Panc1 (cell line): Measurements from ENCODE around the gene FARP1. TPM values are rescaled to one million over a fixed set of nuclear protein-coding genes. Genes with fewer than 3 reads are reported as not detected.

Experiments
- ATAC-seq: fragments of 200-7000 bp; cut with Tn5 transposase; 2 replicates; pipeline ENCODE4 v1.9.1; 2020; ENCODE audit warnings: mild to moderate bottlenecking, moderate library complexity
- BruUV-seq: library from RNA; stranded (reverse); fragments of 400-500 nt; replicated peaks from 2 replicates; lab custom pipeline; 2021; lab: Mats Ljungman, UMichigan
- CTCF ChIA-PET: fragments of 300-600 bp; sonication (Branson Sonifier 250); formaldehyde crosslinking; loops from one replicate; lab custom pipeline; 2022; ENCODE audit warnings: antibody characterized with exemption; lab: Charles Lee
- POLR2A ChIA-PET: fragments of 300-600 bp; sonication (Branson Sonifier 250); formaldehyde crosslinking; loops from one replicate; lab custom pipeline; 2022; ENCODE audit warnings: antibody characterized with exemption; lab: Charles Lee
- DNase-seq: peaks from one replicate; pipeline ENCODE4 v3.0.0-alpha.2; 2010; ENCODE audit warnings: low read depth, low spot score
- H3K27ac ChIP-seq: 2 replicates; pipeline ENCODE4 v1.5.1; 2011; ENCODE audit warnings: mild to moderate bottlenecking, low read length, inconsistent platforms
- H3K27me3 ChIP-seq: fragments of 200-500 bp; sonication (Bioruptor generic); 2 replicates; pipeline ENCODE4 v1.6.0; 2014; ENCODE audit warnings: low read length, inconsistent platforms; ENCODE audit not compliant: control insufficient read depth, insufficient read depth
- H3K36me3 ChIP-seq: fragments of 200-500 bp; sonication (Bioruptor generic); 2 replicates; pipeline ENCODE4 v1.5.1; 2014; ENCODE audit warnings: inconsistent platforms, mild to moderate bottlenecking, low read length, moderate library complexity; ENCODE audit not compliant: control insufficient read depth, insufficient read depth
- H3K4me1 ChIP-seq: 2 replicates; pipeline ENCODE4 v1.5.1; 2011; ENCODE audit warnings: inconsistent platforms, mild to moderate bottlenecking, low read length, moderate library complexity; ENCODE audit not compliant: control insufficient read depth, insufficient read depth
- H3K4me3 ChIP-seq, 2 experiments: 2 replicates each; pipeline ENCODE4 v1.5.1; 2011 to 2012; ENCODE audit warnings: low read depth in 2 of 2, low read length in 2 of 2, mild to moderate bottlenecking in 2 of 2, inconsistent platforms in 1 of 2, moderate library complexity in 1 of 2
- H3K9me3 ChIP-seq: fragments of 200-500 bp; sonication (Bioruptor generic); 2 replicates; pipeline ENCODE4 v1.5.1; 2014; ENCODE audit warnings: low read depth, mild to moderate bottlenecking, inconsistent platforms, low read length, moderate library complexity; ENCODE audit not compliant: control insufficient read depth, insufficient read depth
- CTCF ChIP-seq: fragments of 450-650 bp; IDR thresholded peaks from 2 replicates; pipeline ENCODE4 v1.5.1; 2017; ENCODE audit warnings: mild to moderate bottlenecking
- POLR2AphosphoS5 ChIP-seq: IDR thresholded peaks from 2 replicates; pipeline ENCODE4 v1.6.1; 2012; ENCODE audit warnings: mild to moderate bottlenecking, low read depth, low read length, moderate library complexity
- SIN3A ChIP-seq: IDR thresholded peaks from 2 replicates; pipeline ENCODE4 v1.6.1; 2012; ENCODE audit warnings: low read depth, mild to moderate bottlenecking, low read length, moderate library complexity, borderline replicate concordance; ENCODE audit not compliant: insufficient read depth
- TCF7L2 ChIP-seq: IDR thresholded peaks from 2 replicates; pipeline ENCODE4 v1.6.1; 2011; ENCODE audit warnings: mild to moderate bottlenecking, low read depth, low read length, inconsistent platforms
- in situ Hi-C: cut with HindIII; loops from 2 replicates; pipeline ENCODE4 v1.10.0; 2016; ENCODE audit warnings: low sequenced_read_pairs, low pct_unique_long_range_greater_than_20kb
- intact Hi-C: fragments of 100-400 bp; cut with micrococcal nuclease; formaldehyde crosslinking; loops from one replicate; pipeline ENCODE4 v1.10.0; 2022; ENCODE audit not compliant: unreplicated experiment
- total RNA-seq: library from RNA; stranded (reverse); gene quantifications from one replicate; pipeline ENCODE4 v1.2.1, GENCODE V29; 2021; ENCODE audit not compliant: unreplicated experiment
- TF ChIP-seq, protein P1 (sequence below), 2 experiments: IDR thresholded peaks; 2 replicates each; pipeline ENCODE4 v1.6.1; 2011 to 2012; ENCODE audit warnings: low read depth in 2 of 2, control low read depth in 1 of 2, low read length in 1 of 2, mild to moderate bottlenecking in 1 of 2, moderate library complexity in 1 of 2; ENCODE audit not compliant: insufficient read depth in 1 of 2

Gene FARP1
- total RNA-seq, 1 experiment from 2014 or later = 61.9 TPM

- Histone ChIP-seq H3K27me3 (no peaks in the 10 kb centered on the region), H3K27ac (no peak overlapping the region), H3K36me3 (no peaks in the 10 kb centered on the region), H3K9me3 (no peaks in the 10 kb centered on the region), H3K4me1 (no peaks in the 10 kb centered on the region), H3K4me3 (no peak overlapping the region)
- DNase-seq = no peak
- CTCF ChIA-PET = no interaction called here
- intact Hi-C loops = no loop called here
- in situ Hi-C loops = no loop called here
- TF ChIP-seq SIN3A = no peak
- TF ChIP-seq, protein P1, sequence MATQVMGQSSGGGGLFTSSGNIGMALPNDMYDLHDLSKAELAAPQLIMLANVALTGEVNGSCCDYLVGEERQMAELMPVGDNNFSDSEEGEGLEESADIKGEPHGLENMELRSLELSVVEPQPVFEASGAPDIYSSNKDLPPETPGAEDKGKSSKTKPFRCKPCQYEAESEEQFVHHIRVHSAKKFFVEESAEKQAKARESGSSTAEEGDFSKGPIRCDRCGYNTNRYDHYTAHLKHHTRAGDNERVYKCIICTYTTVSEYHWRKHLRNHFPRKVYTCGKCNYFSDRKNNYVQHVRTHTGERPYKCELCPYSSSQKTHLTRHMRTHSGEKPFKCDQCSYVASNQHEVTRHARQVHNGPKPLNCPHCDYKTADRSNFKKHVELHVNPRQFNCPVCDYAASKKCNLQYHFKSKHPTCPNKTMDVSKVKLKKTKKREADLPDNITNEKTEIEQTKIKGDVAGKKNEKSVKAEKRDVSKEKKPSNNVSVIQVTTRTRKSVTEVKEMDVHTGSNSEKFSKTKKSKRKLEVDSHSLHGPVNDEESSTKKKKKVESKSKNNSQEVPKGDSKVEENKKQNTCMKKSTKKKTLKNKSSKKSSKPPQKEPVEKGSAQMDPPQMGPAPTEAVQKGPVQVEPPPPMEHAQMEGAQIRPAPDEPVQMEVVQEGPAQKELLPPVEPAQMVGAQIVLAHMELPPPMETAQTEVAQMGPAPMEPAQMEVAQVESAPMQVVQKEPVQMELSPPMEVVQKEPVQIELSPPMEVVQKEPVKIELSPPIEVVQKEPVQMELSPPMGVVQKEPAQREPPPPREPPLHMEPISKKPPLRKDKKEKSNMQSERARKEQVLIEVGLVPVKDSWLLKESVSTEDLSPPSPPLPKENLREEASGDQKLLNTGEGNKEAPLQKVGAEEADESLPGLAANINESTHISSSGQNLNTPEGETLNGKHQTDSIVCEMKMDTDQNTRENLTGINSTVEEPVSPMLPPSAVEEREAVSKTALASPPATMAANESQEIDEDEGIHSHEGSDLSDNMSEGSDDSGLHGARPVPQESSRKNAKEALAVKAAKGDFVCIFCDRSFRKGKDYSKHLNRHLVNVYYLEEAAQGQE (IDR thresholded peaks at IDR 0.05; ENCODE audit: insufficient read depth in 1 of 2, low read depth in 2 of 2, low read length in 1 of 2) = no peak
- TF ChIP-seq CTCF = no peak
- TF ChIP-seq POLR2AphosphoS5 = no peak
- TF ChIP-seq TCF7L2 = no peak
- no peak for ATAC-seq
- no TSS peak for BruUV-seq
- POLR2A ChIA-PET = no interaction called here
These were observed 255.0 kb downstream of the FARP1 start for GRCh38 chr13:98397861-98398260.

DNA sequence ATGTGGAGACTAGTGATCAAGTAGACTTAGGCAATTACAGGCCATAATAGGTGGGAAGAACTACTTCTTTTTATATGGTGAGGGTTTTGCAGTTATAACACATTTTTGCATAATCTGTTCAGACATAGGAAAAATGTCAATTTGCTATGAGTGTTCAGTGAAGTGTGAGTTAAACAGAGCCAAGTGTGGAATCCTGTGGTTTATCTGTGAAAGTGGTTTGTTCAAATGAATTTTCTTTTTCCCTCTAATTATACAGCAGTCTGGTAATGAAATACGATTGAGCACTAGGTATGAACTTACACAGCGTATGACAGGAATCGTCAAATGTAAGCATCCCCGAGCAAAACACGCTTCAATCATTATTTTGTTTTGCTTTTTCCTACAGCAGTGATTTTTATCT is 255.7 kb downstream of the FARP1 start:
- POLR2A ChIA-PET = no interaction called here
- H3K9me3 ChIP-seq = no peaks in the 10 kb centered on the region
- no peaks in the 10 kb centered on the region for H3K4me1 ChIP-seq
- intact Hi-C loops = no loop called here
- H3K4me3 ChIP-seq = no peak overlapping the region
- DNase-seq (no peak), ATAC-seq (no peak)
- TF ChIP-seq TCF7L2 = no peak
- TF ChIP-seq CTCF = no peak
- TF ChIP-seq, protein P1 (IDR thresholded peaks at IDR 0.05; ENCODE audit: insufficient read depth in 1 of 2, low read depth in 2 of 2, low read length in 1 of 2) = no peak
- TF ChIP-seq POLR2AphosphoS5 = no peak
- no peak for TF ChIP-seq SIN3A
- H3K27ac ChIP-seq = no peak overlapping the region
- BruUV-seq = no TSS peak
- in situ Hi-C loops = no loop called here
- CTCF ChIA-PET = no interaction called here
- no peaks in the 10 kb centered on the region for H3K36me3 ChIP-seq
- no peaks in the 10 kb centered on the region for H3K27me3 ChIP-seq
